H1 (cell line): ENCODE results near the gene MYCBPAP. TPM values are rescaled to one million over a fixed set of nuclear protein-coding genes. Genes with fewer than 3 reads are reported as not detected.

Source experiments
- CTCF ChIA-PET: fragments of 300-600 bp; sonication (Branson Sonifier 250); formaldehyde crosslinking; loops from one replicate; lab custom pipeline; 2021; ENCODE audit not compliant: partially characterized antibody; lab: Charles Lee
- POLR2A ChIA-PET: fragments of 300-600 bp; sonication (Branson Sonifier 250); formaldehyde crosslinking; loops from one replicate; lab custom pipeline; 2021; ENCODE audit warnings: inconsistent platforms; ENCODE audit not compliant: partially characterized antibody; lab: Charles Lee
- DNase-seq, 2 experiments: peaks; one replicate each; pipeline versions ENCODE4 v3.0.0 to v3.0.0-alpha.2; 2010 to 2022; ENCODE audit warnings: low spot score in 2 of 2, low read depth in 1 of 2, mixed read lengths in 1 of 2
- FAIRE-seq: peaks from 2 replicates; lab custom pipeline; 2011; peaks lifted over from hg19 to GRCh38; lab: Jason Lieb, UNC
- H2AFZ ChIP-seq: 2 replicates; pipeline ENCODE4 v1.8.1; 2012; ENCODE audit warnings: low read length, inconsistent platforms
- H2AK5ac ChIP-seq: 2 replicates; pipeline ENCODE4 v1.6.1; 2013; ENCODE audit warnings: low read depth, low read length
- H2BK120ac ChIP-seq: replicated peaks from 2 replicates; pipeline ENCODE3; 2013; ENCODE audit warnings: low read depth, low read length, inconsistent platforms
- H2BK12ac ChIP-seq: 2 replicates; pipeline ENCODE4 v1.6.1; 2013; ENCODE audit warnings: low read depth, low read length
- H2BK15ac ChIP-seq: 2 replicates; pipeline ENCODE4 v1.6.1; 2013; ENCODE audit warnings: low read length
- H2BK20ac ChIP-seq: 2 replicates; pipeline ENCODE4 v1.6.1; 2013; ENCODE audit warnings: low read length
- H2BK5ac ChIP-seq: 2 replicates; pipeline ENCODE4 v1.6.1; 2013; ENCODE audit warnings: low read depth, low read length
- H3K14ac ChIP-seq: 2 replicates; pipeline ENCODE4 v1.6.1; 2013; ENCODE audit warnings: inconsistent platforms; ENCODE audit not compliant: insufficient read length
- H3K18ac ChIP-seq: 2 replicates; pipeline ENCODE4 v1.6.1; 2013; ENCODE audit warnings: low read length; ENCODE audit errors: extremely low read depth
- H3K23ac ChIP-seq: 2 replicates; pipeline ENCODE4 v1.6.1; 2013; ENCODE audit warnings: inconsistent platforms; ENCODE audit not compliant: insufficient read length
- H3K23me2 ChIP-seq: 2 replicates; pipeline ENCODE4 v1.6.1; 2013; ENCODE audit warnings: low read depth, low read length
- H3K27ac ChIP-seq: 2 replicates; pipeline ENCODE4 v1.6.1; 2011; ENCODE audit warnings: low read depth, low read length, inconsistent platforms
- H3K27me3 ChIP-seq, 4 experiments: replicated peaks in 1 of 4; 1 replicate in 1 of 4; 2 replicates in 3 of 4; pipeline versions ENCODE4 v1.6.1 to v1.8.1; 2011 to 2013; ENCODE audit warnings: low read length in 3 of 4, mild to moderate bottlenecking in 3 of 4, inconsistent platforms in 2 of 4, mixed read lengths in 2 of 4, moderate library complexity in 1 of 4; ENCODE audit not compliant: control insufficient read depth in 3 of 4, insufficient read depth in 3 of 4; ENCODE audit errors: extremely low read depth in 1 of 4
- H3K36me3 ChIP-seq, 4 experiments: 2 replicates each; pipeline versions ENCODE4 v1.6.1 to v1.8.1; 2011 to 2013; ENCODE audit warnings: mild to moderate bottlenecking in 4 of 4, low read length in 3 of 4, moderate library complexity in 2 of 4, control low read depth in 1 of 4, inconsistent platforms in 1 of 4; ENCODE audit not compliant: insufficient read depth in 4 of 4, control insufficient read depth in 2 of 4
- H3K4ac ChIP-seq: replicated peaks from 2 replicates; pipeline ENCODE3; 2013; ENCODE audit warnings: low read length, low read depth, mixed read lengths, inconsistent platforms; ENCODE audit not compliant: insufficient read length
- H3K4me1 ChIP-seq, 4 experiments: replicated peaks in 1 of 4; 1 replicate in 1 of 4; 2 replicates in 3 of 4; pipeline versions ENCODE4 v1.6.1 to v1.8.1; 2011 to 2013; ENCODE audit warnings: low read length in 3 of 4, inconsistent platforms in 2 of 4, mixed read lengths in 1 of 4; ENCODE audit not compliant: insufficient read depth in 4 of 4, control insufficient read depth in 3 of 4
- H3K4me2 ChIP-seq, 2 experiments: 2 replicates each; pipeline versions ENCODE4 v1.6.1 to v1.8.1; 2011 to 2013; ENCODE audit warnings: low read depth in 2 of 2, low read length in 2 of 2, control low read depth in 1 of 2, inconsistent platforms in 1 of 2, mild to moderate bottlenecking in 1 of 2; ENCODE audit not compliant: insufficient read depth in 1 of 2
- H3K4me3 ChIP-seq, 4 experiments: fragments of 200-600, 300-600 bp in 1 of 4; sonication (generic), shearing (Covaris generic), sonication (Bioruptor Twin) in 1 of 4; 2 replicates each; pipeline versions ENCODE4 v1.5.1 to v1.8.1; 2011 to 2016; ENCODE audit warnings: low read length in 4 of 4, low read depth in 3 of 4, control low read depth in 2 of 4, inconsistent platforms in 2 of 4, mild to moderate bottlenecking in 2 of 4, mixed read lengths in 1 of 4, moderate library complexity in 1 of 4; ENCODE audit not compliant: insufficient read depth in 2 of 4; ENCODE audit errors: extremely low read depth in 1 of 4
- H3K56ac ChIP-seq: replicated peaks from 2 replicates; pipeline ENCODE3; 2013; ENCODE audit warnings: low read depth, mild to moderate bottlenecking, mixed read lengths, low read length, inconsistent platforms; ENCODE audit not compliant: insufficient read length
- H3K79me1 ChIP-seq: 2 replicates; pipeline ENCODE4 v1.6.1; 2013; ENCODE audit warnings: low read depth, low read length, control low read depth
- H3K79me2 ChIP-seq, 2 experiments: 2 replicates each; pipeline versions ENCODE4 v1.6.1 to v1.8.1; 2012 to 2013; ENCODE audit warnings: low read length in 2 of 2, mild to moderate bottlenecking in 2 of 2, inconsistent platforms in 1 of 2; ENCODE audit not compliant: insufficient read depth in 2 of 2, control insufficient read depth in 1 of 2
- H3K9ac ChIP-seq, 4 experiments: replicated peaks in 1 of 4; 1 replicate in 1 of 4; 2 replicates in 3 of 4; pipeline versions ENCODE4 v1.6.1 to v1.8.1; 2011 to 2013; ENCODE audit warnings: low read depth in 3 of 4, low read length in 3 of 4, control low read depth in 2 of 4, mild to moderate bottlenecking in 2 of 4, moderate library complexity in 2 of 4, inconsistent platforms in 1 of 4; ENCODE audit errors: extremely low read depth in 1 of 4
- H3K9me3 ChIP-seq, 2 experiments: 2 replicates each; pipeline versions ENCODE4 v1.6.1 to v1.8.1; 2012 to 2013; ENCODE audit warnings: mild to moderate bottlenecking in 2 of 2, moderate library complexity in 2 of 2, control low read depth in 1 of 2, inconsistent platforms in 1 of 2, low read depth in 1 of 2, low read length in 1 of 2, mixed read lengths in 1 of 2; ENCODE audit not compliant: insufficient read depth in 2 of 2
- H4K20me1 ChIP-seq, 2 experiments: replicated peaks in 1 of 2; 2 replicates each; pipeline versions ENCODE3 to v1.8.1; 2011 to 2013; ENCODE audit warnings: inconsistent platforms in 2 of 2, low read length in 2 of 2, mild to moderate bottlenecking in 1 of 2; ENCODE audit not compliant: insufficient read depth in 2 of 2, control insufficient read depth in 1 of 2
- H4K5ac ChIP-seq: 2 replicates; pipeline ENCODE4 v1.6.1; 2013; ENCODE audit warnings: low read length, low read depth, mixed read lengths, inconsistent platforms; ENCODE audit not compliant: insufficient read length
- H4K8ac ChIP-seq: 2 replicates; pipeline ENCODE4 v1.8.0; 2013; ENCODE audit warnings: mild to moderate bottlenecking, moderate library complexity, low read length, inconsistent platforms; ENCODE audit not compliant: insufficient read depth; ENCODE audit errors: extremely low read depth
- H4K91ac ChIP-seq: replicated peaks from 2 replicates; pipeline ENCODE3; 2013; ENCODE audit warnings: low read length, mixed read lengths, inconsistent platforms; ENCODE audit not compliant: insufficient read length
- CEBPB ChIP-seq: IDR thresholded peaks from 2 replicates; pipeline ENCODE4 v1.6.1; 2012; ENCODE audit warnings: low read depth, low read length
- EZH2 ChIP-seq: fragments of 200-600 bp; sonication (generic); IDR thresholded peaks from 2 replicates; pipeline ENCODE4 v1.7.1; 2012; ENCODE audit warnings: low read depth, mild to moderate bottlenecking, moderate library complexity, low read length, inconsistent platforms; ENCODE audit not compliant: severe bottlenecking
- GABPA ChIP-seq: IDR thresholded peaks from 2 replicates; pipeline ENCODE4 v1.6.1; 2011; ENCODE audit warnings: mild to moderate bottlenecking, low read length, moderate library complexity, borderline replicate concordance; ENCODE audit not compliant: insufficient read depth
- GTF2F1 ChIP-seq: IDR thresholded peaks from 2 replicates; pipeline ENCODE4 v1.6.1; 2012; ENCODE audit warnings: low read depth, low read length, improper control_type of control experiment, borderline replicate concordance
- JUN ChIP-seq: IDR thresholded peaks from 2 replicates; pipeline ENCODE4 v1.6.1; 2011; ENCODE audit warnings: low read depth, mild to moderate bottlenecking, improper control_type of control experiment, low read length
- KDM1A ChIP-seq: fragments of 200-600, 300-600 bp; sonication (generic); IDR thresholded peaks from 2 replicates; pipeline ENCODE4 v1.7.1; 2016; ENCODE audit warnings: mild to moderate bottlenecking, low read length, borderline replicate concordance
- KDM5A ChIP-seq: fragments of 200-600 bp; IDR thresholded peaks from 2 replicates; pipeline ENCODE4 v1.7.1; 2012; ENCODE audit warnings: mild to moderate bottlenecking, low read length, inconsistent platforms, mixed read lengths
- POLR2AphosphoS5 ChIP-seq: IDR thresholded peaks from 2 replicates; pipeline ENCODE4 v1.6.1; 2011; ENCODE audit warnings: low read depth, low read length
- POU5F1 ChIP-seq: IDR thresholded peaks from 2 replicates; pipeline ENCODE4 v1.6.1; 2011; ENCODE audit warnings: low read depth, mild to moderate bottlenecking, low read length, moderate library complexity
- RFX5 ChIP-seq: IDR thresholded peaks from 2 replicates; pipeline ENCODE4 v1.6.1; 2011; ENCODE audit warnings: low read depth, low read length, improper control_type of control experiment, borderline replicate concordance
- SRF ChIP-seq: IDR thresholded peaks from 2 replicates; pipeline ENCODE4 v1.6.1; 2011; ENCODE audit warnings: mild to moderate bottlenecking, low read depth, low read length, moderate library complexity
- TBP ChIP-seq: IDR thresholded peaks from 2 replicates; pipeline ENCODE4 v1.6.1; 2011; ENCODE audit warnings: low read depth, low read length, improper control_type of control experiment
- TCF12 ChIP-seq: IDR thresholded peaks from 2 replicates; pipeline ENCODE4 v1.6.1; 2011; ENCODE audit warnings: low read depth, mild to moderate bottlenecking, low read length
- WGBS, 2 experiments: shearing (Covaris generic) in 1 of 2; methylation state at CpG; one replicate each; pipeline versions ENCODE4 v1.1.6 to v1.1.7; 2013 to 2015; ENCODE audit warnings: low lambda C conversion rate in 2 of 2, mixed read lengths in 2 of 2, inconsistent platforms in 1 of 2, low coverage in 1 of 2, missing lambda C conversion rate in 1 of 2; ENCODE audit not compliant: insufficient replicate concordance in 2 of 2, insufficient coverage in 1 of 2, insufficient read length in 1 of 2; ENCODE audit errors: extremely low coverage in 1 of 2, missing lambda C conversion rate in 1 of 2; 5-methylcytosine and 5-hydroxymethylcytosine counted together
- polyA plus RNA-seq, 7 experiments: library from polyadenylated mRNA; depleted of rRNA in 3 of 7; stranded (reverse) in 5 of 7; unstranded in 2 of 7; fragments of >200 nt in 5 of 7; fragments of 200-250 nt in 2 of 7; gene quantifications; 1 replicate in 5 of 7; 2 replicates in 1 of 7; 4 replicates in 1 of 7; pipeline versions ENCODE4 v1.2.1 to v1.2.3, GENCODE V29; 2011 to 2013; ENCODE audit warnings: missing spikeins in 2 of 7, mixed read lengths in 2 of 7
- total RNA-seq: library from RNA; stranded (reverse); fragmentation: NEBNext Ultra II Directional; extraction: Animal tissue kit (Norgen Biotek cat#: 25700); gene quantifications from 2 replicates; pipeline ENCODE4 v1.2.1, GENCODE V29; 2021

MYCBPAP gene
- total and polyA plus RNA-seq, 2 of the 8 experiments (the other 6 are each of a cell fraction or from before 2014, with no cell fraction given): 0.89 to 3.3 TPM

GRCh38 chr17:50505591-50506130 is 2.6 kb upstream of the MYCBPAP start:
- Histone ChIP-seq H2BK20ac (no peak overlapping the region), H3K14ac (no peak overlapping the region), H3K4ac (no peak overlapping the region), H3K36me3 (no peaks in the 10 kb centered on the region), H3K23ac (no peak overlapping the region), H3K4me1 (peaks cover 5 to 15% (median 10%) of the 10 kb centered on the region in 4 experiments), H3K79me1 (no peaks in the 10 kb centered on the region), H2AFZ (0 out of 2 replicates have a peak overlapping the region, but pooled peaks have one; percentile 66), H2BK120ac (no peak overlapping the region), H4K20me1 (peaks cover 0 to 3% of the 10 kb centered on the region in 2 experiments), H3K27me3 (no peaks in the 10 kb centered on the region; a peak in 1 of 7 replicates), H3K9ac (no peak overlapping the region), H2BK15ac (no peak overlapping the region), H3K27ac (no peak overlapping the region), H4K91ac (no peak overlapping the region), H3K23me2 (peaks cover 3% of the 10 kb centered on the region; the same call in 1 of the 2 replicates), H3K79me2 (no peaks in the 10 kb centered on the region), H3K56ac (no peak overlapping the region), H2AK5ac (no peak overlapping the region), H2BK12ac (no peak overlapping the region), H3K4me3 (no peak overlapping the region), H3K18ac (no peak overlapping the region), H2BK5ac (no peak overlapping the region), H4K5ac (no peak overlapping the region), H3K9me3 (no peaks in the 10 kb centered on the region), H4K8ac (no peak overlapping the region; the same call in 1 of the 2 replicates), H3K4me2 (no peak overlapping the region)
- DNase-seq: no peak
- WGBS, 2 experiments: 76% methylated on average over 7 of the region's 7 CpGs; no CpG with 5 or more reads in 1 of the 2 experiments
- FAIRE-seq: no peak
- ChIA-PET POLR2A (interaction anchor here (1.1 to 1.2 kb wide), 3 partner anchors 9 to 28 kb away, joined by 3 to 4 read pairs (median 4); no protein-coding TSS in a partner anchor), CTCF (interaction anchor here (0.8 to 8.3 kb wide), 12 partner anchors 11 to 309 kb away, joined by 3 to 116 read pairs (median 3); partner anchors contain the start of genes EPN3 and RSAD1)
- TF ChIP-seq KDM1A: no peak
- TF ChIP-seq TBP: no peak
- TF ChIP-seq EZH2: no peak
- TF ChIP-seq POU5F1: no peak
- no peak for TF ChIP-seq JUN
- TF ChIP-seq GABPA: no peak
- TF ChIP-seq RFX5: no peak
- TF ChIP-seq KDM5A: no peak
- no peak for TF ChIP-seq POLR2AphosphoS5
- TF ChIP-seq CEBPB: no peak
- no peak for TF ChIP-seq SRF
- TF ChIP-seq GTF2F1: no peak
- TF ChIP-seq TCF12: no peak
